ENCODE results near the gene KRTAP10-3.

DNA sequence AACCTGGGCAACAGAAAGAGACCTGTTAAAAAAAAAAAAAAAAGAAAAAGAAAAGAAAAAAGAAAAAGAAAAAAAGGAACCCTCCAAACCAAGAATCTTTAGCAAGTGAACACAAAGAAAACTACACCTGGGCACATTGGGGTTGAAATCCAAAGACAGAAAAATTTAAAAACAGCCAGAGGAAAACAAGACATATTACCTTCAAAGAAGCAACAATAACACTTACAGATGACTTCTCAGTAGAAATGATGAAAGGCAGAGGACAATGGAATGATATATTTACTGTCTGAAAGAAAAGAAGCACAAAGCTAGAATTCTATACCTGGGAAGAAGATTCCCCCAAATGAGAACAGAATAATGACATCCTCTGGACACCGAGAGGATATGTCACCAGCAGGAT is 15.9 kb downstream of the KRTAP10-3 start:
- TF ChIP-seq, protein P1, sequence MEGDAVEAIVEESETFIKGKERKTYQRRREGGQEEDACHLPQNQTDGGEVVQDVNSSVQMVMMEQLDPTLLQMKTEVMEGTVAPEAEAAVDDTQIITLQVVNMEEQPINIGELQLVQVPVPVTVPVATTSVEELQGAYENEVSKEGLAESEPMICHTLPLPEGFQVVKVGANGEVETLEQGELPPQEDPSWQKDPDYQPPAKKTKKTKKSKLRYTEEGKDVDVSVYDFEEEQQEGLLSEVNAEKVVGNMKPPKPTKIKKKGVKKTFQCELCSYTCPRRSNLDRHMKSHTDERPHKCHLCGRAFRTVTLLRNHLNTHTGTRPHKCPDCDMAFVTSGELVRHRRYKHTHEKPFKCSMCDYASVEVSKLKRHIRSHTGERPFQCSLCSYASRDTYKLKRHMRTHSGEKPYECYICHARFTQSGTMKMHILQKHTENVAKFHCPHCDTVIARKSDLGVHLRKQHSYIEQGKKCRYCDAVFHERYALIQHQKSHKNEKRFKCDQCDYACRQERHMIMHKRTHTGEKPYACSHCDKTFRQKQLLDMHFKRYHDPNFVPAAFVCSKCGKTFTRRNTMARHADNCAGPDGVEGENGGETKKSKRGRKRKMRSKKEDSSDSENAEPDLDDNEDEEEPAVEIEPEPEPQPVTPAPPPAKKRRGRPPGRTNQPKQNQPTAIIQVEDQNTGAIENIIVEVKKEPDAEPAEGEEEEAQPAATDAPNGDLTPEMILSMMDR (IDR thresholded peaks at IDR 0.05) = no peak
- TF ChIP-seq, protein P2, sequence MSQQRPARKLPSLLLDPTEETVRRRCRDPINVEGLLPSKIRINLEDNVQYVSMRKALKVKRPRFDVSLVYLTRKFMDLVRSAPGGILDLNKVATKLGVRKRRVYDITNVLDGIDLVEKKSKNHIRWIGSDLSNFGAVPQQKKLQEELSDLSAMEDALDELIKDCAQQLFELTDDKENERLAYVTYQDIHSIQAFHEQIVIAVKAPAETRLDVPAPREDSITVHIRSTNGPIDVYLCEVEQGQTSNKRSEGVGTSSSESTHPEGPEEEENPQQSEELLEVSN (IDR thresholded peaks at IDR 0.05; ENCODE audit: borderline replicate concordance, low read depth) = no peak
- no peak for TF ChIP-seq HDAC2 (IDR thresholded peaks at IDR 0.05)
- TF ChIP-seq EP300 (IDR thresholded peaks at IDR 0.05) = no peak
- TF ChIP-seq CHD2 (IDR thresholded peaks at IDR 0.05; ENCODE audit: low read length, partially characterized antibody) = no peak
- TF ChIP-seq POLR2A (IDR thresholded peaks at IDR 0.05; ENCODE audit: low read length) = no peak

All from A549 (cell line).